ENCODE measurements around the gene VPS4B.

DNA sequence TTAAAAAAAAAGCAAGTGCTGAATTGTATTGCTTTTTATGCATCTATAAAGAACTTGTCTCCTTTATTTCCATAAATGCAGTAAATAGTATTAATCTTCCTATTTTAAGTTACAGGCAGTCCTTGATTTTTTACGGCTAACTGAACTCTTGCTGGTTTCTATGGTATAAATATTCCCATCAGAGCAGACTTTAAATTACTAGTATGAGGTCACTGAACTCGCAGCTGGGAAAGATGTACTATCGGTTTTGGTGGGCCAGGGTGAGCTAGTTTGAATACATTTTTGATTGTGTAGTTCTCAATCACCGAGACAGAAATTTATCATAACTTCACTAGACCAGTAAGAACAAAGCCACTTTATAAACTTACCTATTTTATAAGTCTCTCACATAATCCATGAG lies 34.4 kb downstream of the VPS4B start:
- no peak for TF ChIP-seq GATA2 (IDR thresholded peaks at IDR 0.05; ENCODE audit: low read depth, low read length)
- no peak for TF ChIP-seq GATA3 (IDR thresholded peaks at IDR 0.05; ENCODE audit: low read depth, low read length)
